Measurements from ENCODE around the gene NCOA1.

NCOA1 gene

DNA sequence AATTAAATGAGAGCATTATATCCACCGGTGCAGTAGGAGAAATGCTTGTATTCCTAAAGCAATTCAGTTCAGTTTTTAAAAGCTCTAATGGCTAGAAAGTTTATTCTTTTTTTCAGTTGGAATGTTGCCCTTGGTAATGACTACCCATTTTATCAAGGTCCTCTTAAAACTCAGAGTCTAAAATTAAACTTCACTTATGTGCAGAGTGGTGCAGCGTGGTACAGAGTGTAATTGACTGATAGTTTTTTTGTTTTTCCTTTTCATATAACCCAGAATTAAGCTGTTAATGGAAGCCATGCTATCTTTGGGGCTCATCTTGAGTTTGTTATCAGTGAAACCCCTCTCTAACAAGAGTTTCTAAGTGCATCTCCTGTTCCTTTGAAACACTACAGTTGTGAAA is 21.4 kb downstream of the NCOA1 start:
- H3K4me3 ChIP-seq (replicated peaks; ENCODE audit: low read depth, low read length): no peak overlapping the region
- DNase-seq (ENCODE audit: low read depth): no peak
- no peak for TF ChIP-seq CTCF (IDR thresholded peaks at IDR 0.05; ENCODE audit: low read length, missing control alignments)

DNA sequence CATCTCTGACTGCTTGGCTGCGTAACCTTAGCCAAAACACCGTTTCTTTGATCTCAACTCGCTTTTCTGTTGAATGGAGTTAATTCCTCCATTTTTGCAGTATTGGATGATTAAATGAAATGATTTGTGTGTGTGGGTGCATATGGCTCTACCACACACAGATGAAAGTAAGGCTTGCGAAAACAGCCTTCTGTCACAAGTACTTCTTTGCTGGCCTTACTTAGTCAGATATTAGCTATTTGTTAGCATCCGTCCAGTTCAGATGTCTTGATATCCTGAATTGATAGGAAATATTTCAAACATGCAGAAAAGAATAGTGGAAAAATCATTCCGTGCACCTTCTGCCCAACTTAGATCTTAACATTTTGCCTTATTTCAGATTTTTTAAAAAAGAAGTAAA is 21.8 kb downstream of the NCOA1 start:
- no peak overlapping the region for H3K4me3 ChIP-seq (replicated peaks; ENCODE audit: low read depth, low read length)
- peak; percentile 39 for DNase-seq (ENCODE audit: low read depth)
- no peak for TF ChIP-seq CTCF (IDR thresholded peaks at IDR 0.05; ENCODE audit: low read length, missing control alignments)

GRCh38 chr2:24513281-24514071 is 22.4 kb downstream of the NCOA1 start:
- DNase-seq (ENCODE audit: low read depth): peak; percentile 51
- no peak overlapping the region for H3K4me3 ChIP-seq (replicated peaks; ENCODE audit: low read depth, low read length)
- no peak for TF ChIP-seq CTCF (IDR thresholded peaks at IDR 0.05; ENCODE audit: low read length, missing control alignments)

GRCh38 chr2:24514820-24515219 is 23.8 kb downstream of the NCOA1 start:
- H3K4me3 ChIP-seq (replicated peaks; ENCODE audit: low read depth, low read length): no peak overlapping the region
- DNase-seq (ENCODE audit: low read depth): no peak
- TF ChIP-seq CTCF (IDR thresholded peaks at IDR 0.05; ENCODE audit: low read length, missing control alignments): no peak

DNA sequence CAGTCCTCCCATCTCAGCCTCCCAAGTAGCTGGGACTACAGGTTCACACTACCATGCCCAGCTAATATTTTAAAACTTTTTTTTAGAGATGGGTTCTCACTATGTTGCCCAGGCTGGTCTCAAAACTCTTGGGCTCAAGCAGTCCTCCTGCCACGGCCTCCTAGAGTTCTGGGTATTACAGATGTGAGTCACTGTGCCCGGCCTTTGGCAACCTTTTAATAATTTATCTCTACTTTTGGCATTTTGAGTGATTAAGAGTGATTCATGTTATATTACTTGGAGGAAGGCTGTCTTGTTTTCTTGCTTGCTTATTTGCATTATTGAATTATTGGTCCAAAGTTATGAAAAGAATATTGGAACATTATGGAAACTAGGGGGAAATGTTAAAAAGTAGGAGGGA is 24.3 kb downstream of the NCOA1 start:
- no peak overlapping the region for H3K4me3 ChIP-seq (replicated peaks; ENCODE audit: low read depth, low read length)
- DNase-seq (ENCODE audit: low read depth): no peak
- TF ChIP-seq CTCF (IDR thresholded peaks at IDR 0.05; ENCODE audit: low read length, missing control alignments): no peak

DNA sequence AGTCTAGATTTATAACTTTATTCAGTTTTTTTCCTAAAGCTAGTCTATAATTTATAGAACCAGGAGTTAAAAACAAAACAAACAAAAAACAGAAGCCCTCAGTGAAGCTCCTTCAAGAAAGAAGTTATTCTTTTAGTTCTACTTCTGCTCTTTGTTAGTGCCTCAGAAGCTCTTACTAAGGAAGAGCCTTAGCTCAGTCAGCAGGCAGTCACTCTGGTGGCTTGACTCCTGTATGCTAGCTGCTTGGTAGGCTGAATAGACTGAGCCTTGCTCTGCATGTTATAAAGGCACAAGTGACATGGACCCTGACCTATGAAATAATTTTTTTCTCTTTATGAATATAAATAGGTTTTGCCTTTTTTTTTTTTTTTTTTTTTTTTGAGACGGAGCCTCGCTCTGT is 24.8 kb downstream of the NCOA1 start:
- no peak overlapping the region for H3K4me3 ChIP-seq (replicated peaks; ENCODE audit: low read depth, low read length)
- DNase-seq (ENCODE audit: low read depth): no peak
- no peak for TF ChIP-seq CTCF (IDR thresholded peaks at IDR 0.05; ENCODE audit: low read length, missing control alignments)

GRCh38 chr2:24517247-24517646 is 26.2 kb downstream of the NCOA1 start:
- DNase-seq (ENCODE audit: low read depth): no peak

More at GRCh38 chr2:24517247-24517646, 26.2 kb downstream of the NCOA1 start:
- no peak overlapping the region for H3K4me3 ChIP-seq (replicated peaks; ENCODE audit: low read depth, low read length)
- TF ChIP-seq CTCF (IDR thresholded peaks at IDR 0.05; ENCODE audit: low read length, missing control alignments): no peak
